Neuronal stem cell (in vitro differentiated cells): ENCODE results near the gene CCDC70.
A peak's percentile ranks its signal among the peaks of the same experiment; 100 is the strongest.

Source experiments
- DNase-seq: peaks from one replicate; pipeline ENCODE4 v3.0.0-alpha.2; 2013; ENCODE audit warnings: low spot score
- H2AFZ ChIP-seq: one replicate; pipeline ENCODE4 v1.6.1; 2013; ENCODE audit warnings: mild to moderate bottlenecking, low read length, inconsistent platforms
- H2AK5ac ChIP-seq: 2 replicates; pipeline ENCODE4 v1.6.1; 2013; ENCODE audit warnings: low read depth, mild to moderate bottlenecking, inconsistent platforms, low read length, moderate library complexity, mixed read lengths
- H2BK120ac ChIP-seq: 2 replicates; pipeline ENCODE4 v1.6.1; 2013; ENCODE audit warnings: low read depth, mild to moderate bottlenecking, inconsistent platforms, low read length, moderate library complexity, mixed read lengths
- H2BK12ac ChIP-seq: one replicate; pipeline ENCODE4 v1.6.1; 2013; ENCODE audit warnings: low read length, inconsistent platforms
- H2BK15ac ChIP-seq: 2 replicates; pipeline ENCODE4 v1.6.1; 2013; ENCODE audit warnings: mild to moderate bottlenecking, low read length, inconsistent platforms, mixed read lengths
- H2BK5ac ChIP-seq: one replicate; pipeline ENCODE4 v1.6.1; 2013; ENCODE audit warnings: inconsistent platforms, mild to moderate bottlenecking, low read length, moderate library complexity
- H3K14ac ChIP-seq: one replicate; pipeline ENCODE4 v1.6.1; 2013; ENCODE audit warnings: low read length, inconsistent platforms
- H3K18ac ChIP-seq: 2 replicates; pipeline ENCODE4 v1.6.1; 2013; ENCODE audit warnings: low read length, inconsistent platforms
- H3K23ac ChIP-seq: 2 replicates; pipeline ENCODE4 v1.6.1; 2013; ENCODE audit warnings: low read depth, mild to moderate bottlenecking, mixed read lengths, low read length, inconsistent platforms; ENCODE audit not compliant: poor library complexity
- H3K27ac ChIP-seq: replicated peaks from 3 replicates; pipeline ENCODE4 v1.5.1; 2013; ENCODE audit warnings: low read length, inconsistent platforms
- H3K27me3 ChIP-seq, 3 experiments: 2 replicates each; pipeline ENCODE4 v1.6.1; 2013; ENCODE audit warnings: low read length in 3 of 3, mild to moderate bottlenecking in 2 of 3, inconsistent platforms in 1 of 3, low read depth in 1 of 3, mixed read lengths in 1 of 3, moderate library complexity in 1 of 3; ENCODE audit not compliant: control insufficient read depth in 3 of 3, insufficient read depth in 3 of 3
- H3K36me3 ChIP-seq, 2 donors: replicated peaks in 1 of 2; 2 replicates each; pipeline ENCODE4 v1.6.1; 2013; ENCODE audit warnings: low read length in 2 of 2; ENCODE audit not compliant: control insufficient read depth in 2 of 2, insufficient read depth in 2 of 2
- H3K4ac ChIP-seq: 2 replicates; pipeline ENCODE4 v1.6.1; 2013; ENCODE audit warnings: inconsistent platforms, mild to moderate bottlenecking, low read length, moderate library complexity
- H3K4me1 ChIP-seq, 2 donors: 1 replicate in 1 of 2; 2 replicates in 1 of 2; pipeline ENCODE4 v1.6.1; 2013; ENCODE audit warnings: low read length in 2 of 2, low read depth in 1 of 2; ENCODE audit not compliant: control insufficient read depth in 2 of 2, insufficient read depth in 1 of 2
- H3K4me2 ChIP-seq: one replicate; pipeline ENCODE4 v1.6.1; 2013; ENCODE audit warnings: mild to moderate bottlenecking, low read length, inconsistent platforms; ENCODE audit not compliant: insufficient read depth, poor library complexity, severe bottlenecking
- H3K4me3 ChIP-seq, 2 donors: 2 replicates each; pipeline ENCODE4 v1.5.1; 2013; ENCODE audit warnings: low read length in 2 of 2, mild to moderate bottlenecking in 2 of 2, inconsistent platforms in 1 of 2, moderate library complexity in 1 of 2
- H3K79me1 ChIP-seq: one replicate; pipeline ENCODE4 v1.6.1; 2013; ENCODE audit warnings: low read depth, mild to moderate bottlenecking, inconsistent platforms, low read length, moderate library complexity
- H3K9ac ChIP-seq: one replicate; pipeline ENCODE4 v1.6.1; 2013; ENCODE audit warnings: mild to moderate bottlenecking, low read depth, low read length, inconsistent platforms; ENCODE audit not compliant: poor library complexity
- H3K9me3 ChIP-seq, 2 donors: replicated peaks in 1 of 2; 2 replicates each; pipeline versions ENCODE3 to v1.6.1; 2013; ENCODE audit warnings: low read length in 2 of 2, mild to moderate bottlenecking in 2 of 2, inconsistent platforms in 1 of 2, low read depth in 1 of 2, mixed read lengths in 1 of 2, moderate library complexity in 1 of 2; ENCODE audit not compliant: control insufficient read depth in 2 of 2, insufficient read depth in 1 of 2
- H4K8ac ChIP-seq: one replicate; pipeline ENCODE4 v1.6.1; 2013; ENCODE audit warnings: low read depth, mild to moderate bottlenecking, inconsistent platforms, low read length, moderate library complexity
- H4K91ac ChIP-seq: one replicate; pipeline ENCODE4 v1.6.1; 2013; ENCODE audit warnings: low read length, low read depth, mild to moderate bottlenecking, inconsistent platforms; ENCODE audit not compliant: poor library complexity
- WGBS, 2 donors: extraction: QIAGEN DNeasy Blood & Tissue Kit; methylation state at CpG; one replicate each; pipeline ENCODE4 v1.1.7; 2013; ENCODE audit warnings: missing lambda C conversion rate in 2 of 2, mixed read lengths in 1 of 2; ENCODE audit not compliant: insufficient read length in 2 of 2, insufficient replicate concordance in 1 of 2; ENCODE audit errors: extremely low coverage in 2 of 2; 5-methylcytosine and 5-hydroxymethylcytosine counted together

Gene CCDC70

GRCh38 chr13:51825681-51826254 lies 36.0 kb upstream of the CCDC70 start:
- H3K23ac ChIP-seq, result no peak overlapping the region
- no peak overlapping the region for H2AK5ac ChIP-seq
- H3K9me3 ChIP-seq, result no peaks in the 10 kb centered on the region
- H4K8ac ChIP-seq, result no peak overlapping the region
- H3K4me3 ChIP-seq, result no peak overlapping the region
- peaks cover 0 to 39% (median 0%) of the 10 kb centered on the region in 3 experiments for H3K27me3 ChIP-seq
- H2BK5ac ChIP-seq, result no peak overlapping the region
- no peaks in the 10 kb centered on the region for H3K4me1 ChIP-seq
- H3K36me3 ChIP-seq, result no peaks in the 10 kb centered on the region
- no peak overlapping the region for H3K18ac ChIP-seq
- no peak overlapping the region for H3K27ac ChIP-seq
- no peak overlapping the region for H3K14ac ChIP-seq
- no peak overlapping the region for H2AFZ ChIP-seq
- no peak overlapping the region for H3K9ac ChIP-seq
- no peaks in the 10 kb centered on the region for H3K79me1 ChIP-seq
- H2BK12ac ChIP-seq, result no peak overlapping the region
- H2BK15ac ChIP-seq, result no peak overlapping the region
- no peak overlapping the region for H2BK120ac ChIP-seq
- no peak overlapping the region for H4K91ac ChIP-seq
- WGBS, 2 donors, result no CpG with 5 or more reads among the region's 10 CpGs
- no peak overlapping the region for H3K4ac ChIP-seq
- no peak overlapping the region for H3K4me2 ChIP-seq
- DNase-seq, result no peak

GRCh38 chr13:51826606-51827005 lies 35.2 kb upstream of the CCDC70 start:
- Histone ChIP-seq H3K36me3 (no peaks in the 10 kb centered on the region), H3K79me1 (no peaks in the 10 kb centered on the region), H3K18ac (no peak overlapping the region), H3K27ac (no peak overlapping the region), H2AK5ac (no peak overlapping the region), H2BK120ac (no peak overlapping the region), H2BK15ac (no peak overlapping the region), H4K8ac (no peak overlapping the region), H3K4me2 (no peak overlapping the region), H3K4me3 (no peak overlapping the region), H3K23ac (no peak overlapping the region), H3K4ac (no peak overlapping the region), H2AFZ (no peak overlapping the region), H3K9ac (no peak overlapping the region), H3K27me3 (peaks cover 0 to 33% (median 0%) of the 10 kb centered on the region in 3 experiments), H3K9me3 (no peaks in the 10 kb centered on the region), H3K14ac (no peak overlapping the region), H4K91ac (no peak overlapping the region), H3K4me1 (no peaks in the 10 kb centered on the region), H2BK5ac (no peak overlapping the region), H2BK12ac (no peak overlapping the region)
- no peak for DNase-seq
- no CpG with 5 or more reads among the region's 7 CpGs for WGBS, 2 donors

GRCh38 chr13:51827254-51827653 lies 34.5 kb upstream of the CCDC70 start:
- Histone ChIP-seq H3K14ac (no peak overlapping the region), H3K23ac (no peak overlapping the region), H2BK120ac (no peak overlapping the region), H3K4me3 (no peak overlapping the region), H3K4me1 (no peaks in the 10 kb centered on the region), H3K4me2 (no peak overlapping the region), H2BK15ac (no peak overlapping the region), H2AFZ (no peak overlapping the region), H3K36me3 (no peaks in the 10 kb centered on the region), H4K91ac (no peak overlapping the region), H3K79me1 (no peaks in the 10 kb centered on the region), H3K27me3 (peaks cover 0 to 33% (median 0%) of the 10 kb centered on the region in 3 experiments), H3K27ac (no peak overlapping the region), H3K18ac (no peak overlapping the region), H2BK12ac (no peak overlapping the region), H3K9me3 (no peaks in the 10 kb centered on the region), H3K9ac (peak overlapping the region; percentile 3), H3K4ac (no peak overlapping the region), H4K8ac (no peak overlapping the region), H2BK5ac (no peak overlapping the region), H2AK5ac (no peak overlapping the region)
- no CpG with 5 or more reads among the region's 4 CpGs for WGBS, 2 donors
- DNase-seq, result no peak

GRCh38 chr13:51828730-51829567 lies 32.8 kb upstream of the CCDC70 start:
- H3K27ac ChIP-seq, result no peak overlapping the region
- no peak overlapping the region for H4K91ac ChIP-seq
- no peak overlapping the region for H2BK15ac ChIP-seq
- H3K23ac ChIP-seq, result no peak overlapping the region
- peaks cover 0 to 39% (median 0%) of the 10 kb centered on the region in 3 experiments for H3K27me3 ChIP-seq
- H3K9me3 ChIP-seq, result no peaks in the 10 kb centered on the region
- DNase-seq, result no peak
- no peak overlapping the region for H2BK12ac ChIP-seq
- H3K4me2 ChIP-seq, result no peak overlapping the region
- no peak overlapping the region for H3K14ac ChIP-seq
- H3K4me3 ChIP-seq, result no peak overlapping the region
- no peaks in the 10 kb centered on the region for H3K36me3 ChIP-seq
- no peak overlapping the region for H3K4ac ChIP-seq
- H3K4me1 ChIP-seq, result no peaks in the 10 kb centered on the region
- H3K18ac ChIP-seq, result no peak overlapping the region
- no peak overlapping the region for H2AFZ ChIP-seq
- no CpG with 5 or more reads among the region's 8 CpGs for WGBS, 2 donors
- H2AK5ac ChIP-seq, result no peak overlapping the region
- H4K8ac ChIP-seq, result no peak overlapping the region
- H3K79me1 ChIP-seq, result no peaks in the 10 kb centered on the region
- no peak overlapping the region for H2BK120ac ChIP-seq
- no peak overlapping the region for H2BK5ac ChIP-seq
- no peak overlapping the region for H3K9ac ChIP-seq
